ENCODE data around the gene ID1. TPM values are rescaled to one million over a fixed set of nuclear protein-coding genes. Genes with fewer than 3 reads are reported as not detected.
A peak's percentile ranks its signal among the peaks of the same experiment; 100 is the strongest.

ID1 gene
- total RNA-seq, 1 experiment from 2014 or later = 35.7 TPM

- no peaks in the 10 kb centered on the region for H3K36me3 Mint-ChIP-seq (ENCODE audit: insufficient read depth, unreplicated experiment)
- H3K4me1 Mint-ChIP-seq (ENCODE audit: insufficient read depth, unreplicated experiment) = peaks cover 12% of the 10 kb centered on the region
- no peaks in the 10 kb centered on the region for H3K9me3 Mint-ChIP-seq (ENCODE audit: unreplicated experiment)
- no peaks in the 10 kb centered on the region for H3K27me3 Mint-ChIP-seq (ENCODE audit: insufficient read depth, unreplicated experiment)
- H3K27ac Mint-ChIP-seq (ENCODE audit: low read depth, unreplicated experiment) = peak overlapping the region; percentile 57
- CTCF ChIA-PET = interaction anchor here (0.8 to 6.8 kb wide), 7 partner anchors 9 to 92 kb away, joined by 3 to 73 read pairs (median 4); partner anchors contain the start of gene BCL2L1
- no TSS peak for BruUV-seq (replicated peaks)
- intact Hi-C loops (cut with micrococcal nuclease) = no loop called here
- peak overlapping the region; percentile 2 for H3K4me3 Mint-ChIP-seq (ENCODE audit: unreplicated experiment)
- peak; percentile 83 for DNase-seq (ENCODE audit: unreplicated experiment)
- POLR2A ChIA-PET = interaction anchor here (0.5 to 5.7 kb wide), 19 partner anchors 9 to 836 kb away, joined by 3 to 51 read pairs (median 4); partner anchors contain the start of genes BCL2L1 and TPX2
- no peak for TF ChIP-seq CTCF (IDR thresholded peaks at IDR 0.05; ENCODE audit: unreplicated experiment)
These were observed 47.9 kb downstream of the ID1 start for GRCh38 chr20:31652917-31653396.

- ChIA-PET POLR2A (interaction anchor here (0.7 to 5.7 kb wide), 12 partner anchors 8 to 96 kb away, joined by 3 to 51 read pairs (median 4); partner anchors contain the start of genes BCL2L1 and TPX2), CTCF (interaction anchor here (0.6 to 6.8 kb wide), 13 partner anchors 8 to 96 kb away, joined by 3 to 73 read pairs (median 4); partner anchors contain the start of gene BCL2L1)
- peak overlapping the region; percentile 57 for H3K27ac Mint-ChIP-seq (ENCODE audit: low read depth, unreplicated experiment)
- no peak for TF ChIP-seq CTCF (IDR thresholded peaks at IDR 0.05; ENCODE audit: unreplicated experiment)
- no peaks in the 10 kb centered on the region for H3K36me3 Mint-ChIP-seq (ENCODE audit: insufficient read depth, unreplicated experiment)
- DNase-seq (ENCODE audit: unreplicated experiment) = no peak
- no peak overlapping the region for H3K4me3 Mint-ChIP-seq (ENCODE audit: unreplicated experiment)
- peaks cover 12% of the 10 kb centered on the region for H3K4me1 Mint-ChIP-seq (ENCODE audit: insufficient read depth, unreplicated experiment)
- no peaks in the 10 kb centered on the region for H3K27me3 Mint-ChIP-seq (ENCODE audit: insufficient read depth, unreplicated experiment)
- H3K9me3 Mint-ChIP-seq (ENCODE audit: unreplicated experiment) = no peaks in the 10 kb centered on the region
- intact Hi-C loops (cut with micrococcal nuclease) = no loop called here
- BruUV-seq (replicated peaks) = no TSS peak
These were observed 48.5 kb downstream of the ID1 start for GRCh38 chr20:31653561-31653960.

- Mint-ChIP-seq H3K27ac (ENCODE audit: low read depth, unreplicated experiment) (no peak overlapping the region), H3K27me3 (ENCODE audit: insufficient read depth, unreplicated experiment) (no peaks in the 10 kb centered on the region), H3K9me3 (ENCODE audit: unreplicated experiment) (no peaks in the 10 kb centered on the region), H3K36me3 (ENCODE audit: insufficient read depth, unreplicated experiment) (no peaks in the 10 kb centered on the region), H3K4me1 (ENCODE audit: insufficient read depth, unreplicated experiment) (peaks cover 12% of the 10 kb centered on the region), H3K4me3 (ENCODE audit: unreplicated experiment) (no peak overlapping the region)
- no peak for DNase-seq (ENCODE audit: unreplicated experiment)
- TF ChIP-seq CTCF (IDR thresholded peaks at IDR 0.05; ENCODE audit: unreplicated experiment) = no peak
- ChIA-PET POLR2A (interaction anchor here (0.7 to 5.7 kb wide), 3 partner anchors 7 to 84 kb away, joined by 3 to 51 read pairs (median 4); partner anchors contain the start of gene BCL2L1), CTCF (interaction anchor here (0.6 to 6.8 kb wide), 11 partner anchors 8 to 97 kb away, joined by 3 to 73 read pairs (median 4); partner anchors contain the start of gene BCL2L1)
- no TSS peak for BruUV-seq (replicated peaks)
- intact Hi-C loops (cut with micrococcal nuclease) = no loop called here
These were observed 49.4 kb downstream of the ID1 start for GRCh38 chr20:31654534-31654933.

Small RNAs within 50 kb of the gene (microRNA-seq; reads per million reads assigned to microRNA genes)
- gene MIR3193 = not detected

Other genes with a start within 250 kb of the ID1 start
- not detected in 2 replicates for gene DEFB118, start 236.7 kb upstream of the ID1 start, total RNA-seq (2022)
- gene DEFB119, start 214.7 kb upstream of the ID1 start, total RNA-seq (2022) = not detected in 2 replicates
- not detected in 2 replicates for gene DEFB121, start 199.1 kb upstream of the ID1 start, total RNA-seq (2022)
- not detected in 2 replicates for gene DEFB123, start 164.7 kb upstream of the ID1 start, total RNA-seq (2022)
- not detected in 2 replicates for gene DEFB124, start 130.2 kb upstream of the ID1 start, total RNA-seq (2022)
- not detected in 2 replicates for gene REM1, start 130.0 kb upstream of the ID1 start, total RNA-seq (2022)
- gene HM13, start 90.8 kb upstream of the ID1 start, total RNA-seq (2022) = 276 and 338 TPM in 2 replicates
- not detected in 2 replicates for gene COX4I2, start 32.6 kb downstream of the ID1 start, total RNA-seq (2022)
- gene BCL2L1, start 117.6 kb downstream of the ID1 start, total RNA-seq (2022) = 139 and 156 TPM in 2 replicates
- gene TPX2, start 134.0 kb downstream of the ID1 start, total RNA-seq (2022) = 45.3 and 79.6 TPM in 2 replicates
- gene MYLK2, start 214.1 kb downstream of the ID1 start, total RNA-seq (2022) = 0.14 and 0.32 TPM in 2 replicates
- gene FOXS1, start 240.3 kb downstream of the ID1 start, total RNA-seq (2022) = not detected in 2 replicates